Fibroblast of mammary gland (primary cell): ENCODE results near the gene ST7L.

Experiments used
- DNase-seq: peaks from one replicate; pipeline ENCODE4 v3.0.0-alpha.2; 2010; ENCODE audit warnings: low read depth
- H3K4me3 ChIP-seq: 2 replicates; pipeline ENCODE4 v1.5.1; 2011; ENCODE audit warnings: low read depth, mild to moderate bottlenecking, low read length, moderate library complexity; ENCODE audit not compliant: control insufficient read depth
- TF ChIP-seq, protein P1 (sequence below): conservative IDR thresholded peaks from 2 replicates; pipeline ENCODE4 v1.5.1; 2011; ENCODE audit warnings: low read depth, low read length, inconsistent platforms; ENCODE audit not compliant: control insufficient read depth, insufficient read depth

ST7L gene

DNA sequence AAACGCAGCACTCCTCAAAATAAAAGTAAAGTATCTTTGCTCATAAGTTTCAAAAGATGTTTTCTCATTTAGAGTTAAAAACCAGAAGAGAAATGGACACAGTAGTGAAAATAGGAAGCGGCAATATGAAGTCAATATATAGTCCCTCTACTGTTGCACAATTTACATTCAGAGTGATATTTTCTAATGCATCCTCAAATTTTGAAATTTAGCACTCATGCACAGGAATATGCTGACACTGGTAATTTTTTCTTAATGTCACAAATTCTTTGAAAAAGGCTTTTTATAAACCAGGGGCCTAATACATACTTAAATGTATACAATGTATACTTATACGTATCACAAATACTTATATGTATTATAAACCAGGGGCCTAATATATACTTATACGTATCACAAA, 19.5 kb downstream of the ST7L start:
- TF ChIP-seq, protein P1, sequence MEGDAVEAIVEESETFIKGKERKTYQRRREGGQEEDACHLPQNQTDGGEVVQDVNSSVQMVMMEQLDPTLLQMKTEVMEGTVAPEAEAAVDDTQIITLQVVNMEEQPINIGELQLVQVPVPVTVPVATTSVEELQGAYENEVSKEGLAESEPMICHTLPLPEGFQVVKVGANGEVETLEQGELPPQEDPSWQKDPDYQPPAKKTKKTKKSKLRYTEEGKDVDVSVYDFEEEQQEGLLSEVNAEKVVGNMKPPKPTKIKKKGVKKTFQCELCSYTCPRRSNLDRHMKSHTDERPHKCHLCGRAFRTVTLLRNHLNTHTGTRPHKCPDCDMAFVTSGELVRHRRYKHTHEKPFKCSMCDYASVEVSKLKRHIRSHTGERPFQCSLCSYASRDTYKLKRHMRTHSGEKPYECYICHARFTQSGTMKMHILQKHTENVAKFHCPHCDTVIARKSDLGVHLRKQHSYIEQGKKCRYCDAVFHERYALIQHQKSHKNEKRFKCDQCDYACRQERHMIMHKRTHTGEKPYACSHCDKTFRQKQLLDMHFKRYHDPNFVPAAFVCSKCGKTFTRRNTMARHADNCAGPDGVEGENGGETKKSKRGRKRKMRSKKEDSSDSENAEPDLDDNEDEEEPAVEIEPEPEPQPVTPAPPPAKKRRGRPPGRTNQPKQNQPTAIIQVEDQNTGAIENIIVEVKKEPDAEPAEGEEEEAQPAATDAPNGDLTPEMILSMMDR, result no peak
- DNase-seq, result no peak

DNA sequence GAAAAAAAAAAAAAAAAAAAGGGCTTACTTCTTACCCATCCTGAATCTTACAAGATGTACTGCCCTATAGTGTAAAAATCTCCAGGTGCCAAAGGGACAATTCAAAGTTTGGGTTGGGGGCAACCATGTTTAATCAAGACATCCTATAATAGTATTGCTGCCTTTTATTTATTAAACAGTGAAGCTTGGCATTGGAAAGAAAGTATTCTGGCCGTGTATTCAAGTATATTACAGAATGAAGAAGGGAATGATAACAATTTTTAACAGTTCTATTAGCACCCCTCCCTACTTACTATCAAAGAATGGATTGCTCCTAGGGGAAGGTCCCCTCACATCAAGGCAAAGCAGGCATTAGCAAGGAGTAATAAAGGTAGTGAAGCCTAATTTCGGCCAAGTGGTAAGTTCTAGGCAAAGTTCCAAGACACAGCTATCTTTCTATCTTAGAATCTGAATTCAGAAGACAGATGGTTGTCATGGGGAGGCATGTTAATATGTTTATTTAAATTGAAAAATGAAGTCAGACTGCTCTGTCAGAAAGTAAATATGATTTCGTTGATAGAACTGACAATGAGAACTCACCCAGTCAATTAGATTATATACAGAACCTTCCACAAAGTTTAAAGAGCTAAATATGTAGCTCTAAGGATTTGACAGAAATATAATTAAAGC, 24.6 kb downstream of the ST7L start:
- H3K4me3 ChIP-seq, result no peak overlapping the region
- DNase-seq, result no peak
- TF ChIP-seq, protein P1, result no peak

More for the DNA sequence above, 19.5 kb downstream of the ST7L start:
- H3K4me3 ChIP-seq, result no peak overlapping the region

DNA sequence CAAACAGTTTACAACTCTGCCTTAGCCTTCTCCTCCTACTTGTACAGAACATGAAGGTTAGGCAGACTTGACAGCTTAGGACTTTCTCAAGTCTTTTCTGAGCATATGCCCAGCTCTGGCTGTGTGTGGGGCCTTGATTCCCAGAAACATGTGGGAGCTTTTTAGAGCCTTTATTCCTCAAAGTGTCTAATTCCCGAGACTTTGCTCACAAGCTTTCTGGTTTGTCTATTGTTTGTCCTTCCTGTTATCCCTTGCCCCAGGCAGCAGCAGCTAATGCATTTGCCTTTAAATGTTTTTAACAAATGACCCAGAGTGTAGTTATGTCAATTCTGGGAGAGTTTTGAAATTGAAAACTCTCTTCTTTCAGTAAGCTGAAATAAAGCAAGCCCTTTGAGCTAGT, 29.2 kb downstream of the ST7L start:
- TF ChIP-seq, protein P1, result no peak
- no peak for DNase-seq

DNA sequence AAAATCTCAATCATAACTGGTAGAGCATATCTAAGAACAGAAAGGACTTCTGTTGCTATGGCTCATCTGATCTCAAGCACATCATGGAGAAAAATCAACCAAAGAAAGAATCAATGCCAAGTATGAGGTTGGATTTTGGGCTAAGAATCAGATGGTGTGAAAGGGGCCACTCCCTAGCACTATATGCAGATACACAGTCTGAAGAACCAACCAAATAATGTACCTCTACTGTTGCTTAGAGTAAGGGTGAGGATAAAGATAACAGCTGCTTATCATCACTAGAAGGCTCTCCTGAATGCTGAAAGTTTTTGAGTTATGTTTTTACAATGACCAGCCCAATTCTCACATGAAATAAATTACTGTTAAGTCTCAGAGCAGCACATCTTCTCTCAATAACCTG, 35.6 kb downstream of the ST7L start:
- DNase-seq, result no peak
- TF ChIP-seq, protein P1, result no peak
- H3K4me3 ChIP-seq, result no peak overlapping the region

More for the DNA sequence above, 29.2 kb downstream of the ST7L start:
- no peak overlapping the region for H3K4me3 ChIP-seq

DNA sequence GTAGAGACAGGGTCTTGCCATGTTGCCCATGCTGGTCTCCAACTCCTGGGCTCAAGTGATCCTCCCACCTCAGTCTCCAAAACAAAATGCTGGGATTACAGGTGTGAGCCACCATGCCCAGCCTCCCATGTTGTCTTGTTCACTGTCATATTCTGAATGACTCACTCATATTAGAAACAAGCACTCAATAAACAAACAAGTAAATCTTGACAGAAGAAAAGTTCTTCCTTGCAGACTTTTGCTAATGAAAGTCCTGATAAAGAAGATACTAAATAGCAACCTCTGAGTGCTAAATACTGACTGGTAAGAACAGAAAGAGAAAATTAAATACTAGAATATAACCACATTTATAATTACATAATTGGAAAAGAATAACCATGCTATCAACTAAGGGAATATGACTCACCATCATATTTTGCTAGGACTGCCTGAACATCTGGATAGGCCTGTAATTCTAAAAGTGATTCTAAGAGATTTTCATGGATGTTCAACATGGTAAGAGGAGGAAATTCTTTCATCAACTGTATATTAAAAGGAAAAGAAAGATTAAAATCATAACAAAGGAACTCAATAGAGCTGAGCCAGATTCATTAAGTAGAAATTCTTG, 37.3 kb downstream of the ST7L start:
- TF ChIP-seq, protein P1, result no peak
- DNase-seq, result peak; percentile 31

DNA sequence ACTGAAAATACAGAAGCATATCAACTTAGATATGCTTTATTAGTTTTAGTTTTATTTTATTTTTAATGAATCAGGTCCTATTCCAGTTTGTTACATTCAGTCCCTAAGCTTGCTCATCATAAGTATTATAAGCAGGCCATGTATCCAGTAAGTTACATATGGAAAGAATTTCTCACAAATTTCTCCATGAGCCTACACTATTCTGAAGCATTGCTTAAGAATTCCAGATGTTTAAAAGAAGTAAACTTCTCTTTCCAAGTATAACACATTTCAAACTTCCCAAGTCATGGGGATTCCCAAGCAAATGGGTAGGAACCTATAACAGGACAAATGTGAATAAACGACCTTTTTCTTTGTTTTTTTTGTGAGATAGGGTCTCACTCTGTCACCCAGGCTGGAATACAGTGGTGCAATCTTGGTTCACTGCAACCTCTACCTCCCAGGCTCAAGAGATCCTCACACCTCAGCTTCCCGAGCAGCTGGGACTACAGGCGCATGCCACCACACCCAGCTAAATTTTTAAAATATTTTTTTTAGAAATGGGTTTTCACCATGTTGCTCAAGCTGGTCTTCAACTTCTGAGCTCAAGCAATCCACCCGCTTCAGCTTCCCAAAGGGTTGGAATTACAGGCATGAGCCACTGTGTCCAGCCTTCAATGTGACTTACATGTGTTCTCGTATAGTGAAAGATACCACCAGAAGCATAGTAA, 39.0 kb downstream of the ST7L start:
- peak; percentile 59 for DNase-seq
- no peak overlapping the region for H3K4me3 ChIP-seq
- TF ChIP-seq, protein P1, result no peak

More for the DNA sequence above, 37.3 kb downstream of the ST7L start:
- no peak overlapping the region for H3K4me3 ChIP-seq
